ENCODE results near the gene HOXD8.

DNA sequence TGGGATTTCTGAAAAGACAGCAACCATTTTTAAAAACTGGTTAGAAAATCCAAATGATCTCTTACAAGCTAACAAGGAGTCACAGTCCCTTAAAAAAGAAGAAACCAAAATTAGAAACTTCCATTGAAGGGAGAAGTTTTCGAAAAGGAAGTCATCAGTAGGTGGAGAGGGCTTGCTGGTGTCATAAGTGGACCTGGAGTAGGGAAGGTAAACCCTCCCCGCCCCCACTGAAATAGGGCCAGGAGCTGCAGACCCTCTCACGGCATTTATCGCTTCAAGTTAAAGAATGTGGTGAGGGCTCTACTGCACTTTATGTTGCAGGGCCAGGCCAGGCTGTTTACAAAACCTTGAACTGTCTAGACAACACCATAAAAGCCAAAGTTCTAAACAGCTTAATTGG lies 19.6 kb upstream of the HOXD8 start:
- TF ChIP-seq, protein P1, sequence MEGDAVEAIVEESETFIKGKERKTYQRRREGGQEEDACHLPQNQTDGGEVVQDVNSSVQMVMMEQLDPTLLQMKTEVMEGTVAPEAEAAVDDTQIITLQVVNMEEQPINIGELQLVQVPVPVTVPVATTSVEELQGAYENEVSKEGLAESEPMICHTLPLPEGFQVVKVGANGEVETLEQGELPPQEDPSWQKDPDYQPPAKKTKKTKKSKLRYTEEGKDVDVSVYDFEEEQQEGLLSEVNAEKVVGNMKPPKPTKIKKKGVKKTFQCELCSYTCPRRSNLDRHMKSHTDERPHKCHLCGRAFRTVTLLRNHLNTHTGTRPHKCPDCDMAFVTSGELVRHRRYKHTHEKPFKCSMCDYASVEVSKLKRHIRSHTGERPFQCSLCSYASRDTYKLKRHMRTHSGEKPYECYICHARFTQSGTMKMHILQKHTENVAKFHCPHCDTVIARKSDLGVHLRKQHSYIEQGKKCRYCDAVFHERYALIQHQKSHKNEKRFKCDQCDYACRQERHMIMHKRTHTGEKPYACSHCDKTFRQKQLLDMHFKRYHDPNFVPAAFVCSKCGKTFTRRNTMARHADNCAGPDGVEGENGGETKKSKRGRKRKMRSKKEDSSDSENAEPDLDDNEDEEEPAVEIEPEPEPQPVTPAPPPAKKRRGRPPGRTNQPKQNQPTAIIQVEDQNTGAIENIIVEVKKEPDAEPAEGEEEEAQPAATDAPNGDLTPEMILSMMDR (conservative IDR thresholded peaks at IDR 0.05; ENCODE audit: low read depth, low read length) = no peak
- TF ChIP-seq EZH2 (IDR thresholded peaks at IDR 0.05; ENCODE audit: low read length, unreplicated experiment) = no peak
